ENCODE results near the gene CBR1. TPM values are rescaled to one million over a fixed set of nuclear protein-coding genes. Genes with fewer than 3 reads are reported as not detected.

CBR1 gene
- 104 and 105 TPM in 2 replicates for total RNA-seq

DNA sequence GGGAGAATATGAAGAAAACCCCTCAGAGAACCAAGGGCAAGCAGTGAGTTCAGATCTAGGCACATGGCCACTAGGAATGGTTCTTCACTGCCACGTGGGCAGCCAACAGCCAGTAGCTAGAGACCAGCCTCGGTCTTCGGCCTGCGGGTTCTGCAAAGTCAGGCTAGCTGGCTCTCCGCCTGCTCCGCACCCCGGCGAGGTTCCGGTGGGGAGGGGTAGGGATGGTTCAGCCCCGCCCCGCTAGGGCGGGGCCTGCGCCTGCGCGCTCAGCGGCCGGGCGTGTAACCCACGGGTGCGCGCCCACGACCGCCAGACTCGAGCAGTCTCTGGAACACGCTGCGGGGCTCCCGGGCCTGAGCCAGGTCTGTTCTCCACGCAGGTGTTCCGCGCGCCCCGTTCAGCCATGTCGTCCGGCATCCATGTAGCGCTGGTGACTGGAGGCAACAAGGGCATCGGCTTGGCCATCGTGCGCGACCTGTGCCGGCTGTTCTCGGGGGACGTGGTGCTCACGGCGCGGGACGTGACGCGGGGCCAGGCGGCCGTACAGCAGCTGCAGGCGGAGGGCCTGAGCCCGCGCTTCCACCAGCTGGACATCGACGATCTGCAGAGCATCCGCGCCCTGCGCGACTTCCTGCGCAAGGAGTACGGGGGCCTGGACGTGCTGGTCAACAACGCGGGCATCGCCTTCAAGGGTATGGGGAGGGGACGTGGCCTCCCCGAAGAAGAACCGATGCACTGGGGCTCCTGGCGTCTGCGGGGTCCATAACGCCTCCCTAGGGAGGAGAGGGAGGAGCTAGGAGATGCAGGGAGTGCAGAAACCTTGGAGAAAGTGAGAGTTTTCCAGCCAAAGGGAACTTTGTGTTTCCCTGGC is at the start of gene CBR1:
Gene CBR1, plus strand, starts transcription at position 312 of the 871 bp plus-strand sequence. Its CDS starts 92 bp downstream, at position 404.

GRCh38 chr21:36060159-36060921 is 9.5 kb upstream of the CBR1 start, which contains the start of gene SETD4:
TSS of gene SETD4 (minus strand) at chr21:36060526. CDS start at chr21:36058888, 1,638 bp downstream.

Other genes with a start within 250 kb of the CBR1 start
- 10.0 and 12.1 TPM in 2 replicates for gene SETD4, start 9.5 kb upstream of the CBR1 start, total RNA-seq
- gene CBR3, start 65.1 kb downstream of the CBR1 start, total RNA-seq: 15.9 and 20.0 TPM in 2 replicates
- 8.6 and 9.9 TPM in 2 replicates for gene DOP1B, start 86.8 kb downstream of the CBR1 start, total RNA-seq

All from regular cardiac myocyte (primary cell).